SH-SY5Y (cell line): ENCODE results near the gene STRIP2.
A peak's percentile ranks its signal among the peaks of the same experiment; 100 is the strongest.

ENCODE experiments used
- GATA2 ChIP-seq: IDR thresholded peaks from 2 replicates; pipeline ENCODE4 v1.6.1; 2011; ENCODE audit warnings: mild to moderate bottlenecking, low read depth, low read length
- GATA3 ChIP-seq: IDR thresholded peaks from 2 replicates; pipeline ENCODE4 v1.6.1; 2011; ENCODE audit warnings: low read depth, mild to moderate bottlenecking, low read length, moderate library complexity

Gene STRIP2

GRCh38 chr7:129497156-129497555, 62.9 kb downstream of the STRIP2 start:
- TF ChIP-seq GATA2 (no peak), GATA3 (no peak)

GRCh38 chr7:129498021-129498420, 63.8 kb downstream of the STRIP2 start:
- no peak for TF ChIP-seq GATA3

- TF ChIP-seq GATA3: no peak
- no peak for TF ChIP-seq GATA2
Measured at GRCh38 chr7:129499999-129500398, 65.8 kb downstream of the STRIP2 start.

- peak; percentile 15; the same call in 1 of the 2 replicates for TF ChIP-seq GATA2
- TF ChIP-seq GATA3: no peak
Measured at GRCh38 chr7:129501760-129502707, 67.8 kb downstream of the STRIP2 start, which contains the start of gene SMKR1. SMKR1 (plus strand) TSS chr7:129502531; CDS start chr7:129502825, 294 bp downstream.

GRCh38 chr7:129502708-129503685, 68.8 kb downstream of the STRIP2 start:
- TF ChIP-seq GATA3: no peak
- no peak for TF ChIP-seq GATA2

GRCh38 chr7:129503725-129504124, 69.5 kb downstream of the STRIP2 start:
- TF ChIP-seq GATA2: no peak
- no peak for TF ChIP-seq GATA3

GRCh38 chr7:129512192-129512591, 78.0 kb downstream of the STRIP2 start:
- no peak for TF ChIP-seq GATA2
- TF ChIP-seq GATA3: no peak

- TF ChIP-seq GATA2: no peak
- no peak for TF ChIP-seq GATA3
Measured at GRCh38 chr7:129513546-129513945, 79.3 kb downstream of the STRIP2 start.

- TF ChIP-seq GATA3 (no peak), GATA2 (no peak)
Measured at GRCh38 chr7:129514683-129515082, 80.5 kb downstream of the STRIP2 start.

- TF ChIP-seq GATA3 (no peak), GATA2 (no peak)
Measured at GRCh38 chr7:129515381-129515780, 81.1 kb downstream of the STRIP2 start.

- no peak for TF ChIP-seq GATA2
- TF ChIP-seq GATA3: no peak
Measured at GRCh38 chr7:129517931-129518330, 83.7 kb downstream of the STRIP2 start.

GRCh38 chr7:129519464-129519863, 85.2 kb downstream of the STRIP2 start:
- TF ChIP-seq GATA2: no peak
- no peak for TF ChIP-seq GATA3

- TF ChIP-seq GATA2 (no peak), GATA3 (no peak)
Measured at GRCh38 chr7:129522088-129522970, 88.1 kb downstream of the STRIP2 start.

GRCh38 chr7:129522971-129523340, 88.7 kb downstream of the STRIP2 start:
- no peak for TF ChIP-seq GATA3
- no peak for TF ChIP-seq GATA2
